ENCODE results near the gene GCNT2. TPM values are rescaled to one million over a fixed set of nuclear protein-coding genes. Genes with fewer than 3 reads are reported as not detected.

GCNT2 gene
- total and polyA plus RNA-seq, 12 donors = 5.1 to 67.9 (median 45.0) TPM

- Histone ChIP-seq H3K27me3 (no peaks in the 10 kb centered on the region), H3K4me1 (peaks cover 0 to 29% (median 4%) of the 10 kb centered on the region in 9 donors), H3K4me3 (no peak overlapping the region), H3K27ac (no peak overlapping the region), H3K9me3 (peaks cover 0 to 3% (median 0%) of the 10 kb centered on the region in 11 donors), H3K36me3 (no peaks in the 10 kb centered on the region)
- 72 to 79% methylated on average over 4 of the region's 4 CpGs for WGBS, 2 donors
- TF ChIP-seq CTCF (IDR thresholded peaks at IDR 0.05) = no peak
- intact Hi-C loops (cut with DNase I) = no loop called here
- DNase-seq (no peak), ATAC-seq (no peak)
Observed at GRCh38 chr6:10540073-10540746, 19.1 kb downstream of the GCNT2 start.

GRCh38 chr6:10541591-10541990, 20.4 kb downstream of the GCNT2 start:
- Histone ChIP-seq H3K27ac (peak overlapping the region in 2 of 10 donors; percentile 10 to 44), H3K4me3 (no peak overlapping the region), H3K4me1 (peaks cover 0 to 38% (median 8%) of the 10 kb centered on the region in 9 donors), H3K9me3 (peaks cover 0 to 3% (median 0%) of the 10 kb centered on the region in 11 donors), H3K36me3 (no peaks in the 10 kb centered on the region), H3K27me3 (no peaks in the 10 kb centered on the region)
- TF ChIP-seq CTCF (IDR thresholded peaks at IDR 0.05) = no peak
- intact Hi-C loops (cut with DNase I) = no loop called here
- ATAC-seq (no peak), DNase-seq (no peak)
- WGBS, 2 donors = 53 to 70% methylated on average over 1 of the region's 1 CpG

GRCh38 chr6:10542213-10542612, 21.1 kb downstream of the GCNT2 start:
- intact Hi-C loops (cut with DNase I) = no loop called here
- no peak for TF ChIP-seq CTCF (IDR thresholded peaks at IDR 0.05)
- 79 to 94% methylated on average over 2 of the region's 2 CpGs for WGBS, 2 donors
- no peaks in the 10 kb centered on the region for H3K27me3 ChIP-seq
- no peak overlapping the region for H3K4me3 ChIP-seq
- DNase-seq = no peak
- peaks cover 0 to 40% (median 8%) of the 10 kb centered on the region in 9 donors for H3K4me1 ChIP-seq
- H3K27ac ChIP-seq = peak overlapping the region in 2 of 10 donors; percentile 10 to 44
- no peak for ATAC-seq
- peaks cover 0 to 3% (median 0%) of the 10 kb centered on the region in 11 donors for H3K9me3 ChIP-seq
- H3K36me3 ChIP-seq = no peaks in the 10 kb centered on the region

- no peaks in the 10 kb centered on the region for H3K36me3 ChIP-seq
- no peak for TF ChIP-seq CTCF (IDR thresholded peaks at IDR 0.05)
- no peak for DNase-seq
- H3K27me3 ChIP-seq = no peaks in the 10 kb centered on the region
- intact Hi-C loops (cut with DNase I) = no loop called here
- WGBS, 2 donors = 45 to 61% methylated on average over 2 of the region's 2 CpGs
- H3K27ac ChIP-seq = no peak overlapping the region
- H3K9me3 ChIP-seq = peaks cover 0 to 3% (median 0%) of the 10 kb centered on the region in 11 donors
- peaks cover 3 to 53% (median 17%) of the 10 kb centered on the region in 9 donors for H3K4me1 ChIP-seq
- no peak overlapping the region for H3K4me3 ChIP-seq
- peak in 2 of 8 donors; percentile 61 to 66 for ATAC-seq
Observed at GRCh38 chr6:10543488-10543887, 22.3 kb downstream of the GCNT2 start.
